HG03432 (cell line): ENCODE results near the gene DBR1.
A peak's percentile ranks its signal among the peaks of the same experiment; 100 is the strongest.

ENCODE experiments used
- ATAC-seq: cut with Tn5 transposase; IDR thresholded peaks from one replicate; pipeline ENCODE4 v1.9.1; 2021; ENCODE audit warnings: mild to moderate bottlenecking, moderate library complexity; ENCODE audit not compliant: unreplicated experiment

The DBR1 gene

GRCh38 chr3:138174421-138175131 is at the start of gene DBR1:
TSS of gene DBR1 (minus strand) at chr3:138174921. CDS start at chr3:138174795, 126 bp downstream.
- peak; percentile 92 for ATAC-seq

- no peak for ATAC-seq
These were observed 48.2 kb upstream of the DBR1 start for GRCh38 chr3:138222942-138223287.

GRCh38 chr3:138222131-138222941 is 47.6 kb upstream of the DBR1 start:
- ATAC-seq, result no peak

- ATAC-seq, result no peak
These were observed 46.1 kb upstream of the DBR1 start for GRCh38 chr3:138220788-138221187.

- no peak for ATAC-seq
These were observed 45.5 kb upstream of the DBR1 start for GRCh38 chr3:138220242-138220641.

- no peak for ATAC-seq
These were observed 44.5 kb upstream of the DBR1 start for GRCh38 chr3:138219255-138219654.

GRCh38 chr3:138213398-138214085 is 38.8 kb upstream of the DBR1 start:
- no peak for ATAC-seq

- no peak for ATAC-seq
These were observed 35.8 kb upstream of the DBR1 start for GRCh38 chr3:138210528-138210927.

- no peak for ATAC-seq
These were observed 31.5 kb upstream of the DBR1 start for GRCh38 chr3:138206196-138206595.

- ATAC-seq, result no peak
These were observed 30.8 kb upstream of the DBR1 start for GRCh38 chr3:138205527-138205926.

GRCh38 chr3:138203938-138204337 is 29.2 kb upstream of the DBR1 start:
- ATAC-seq, result no peak

GRCh38 chr3:138202945-138203701 is 28.4 kb upstream of the DBR1 start:
- ATAC-seq, result no peak

- no peak for ATAC-seq
These were observed 25.7 kb upstream of the DBR1 start for GRCh38 chr3:138200424-138200823.

- peak; percentile 69 for ATAC-seq
These were observed 25.1 kb upstream of the DBR1 start for GRCh38 chr3:138199851-138200250.

GRCh38 chr3:138197524-138197923 is 22.8 kb upstream of the DBR1 start:
- ATAC-seq, result no peak

GRCh38 chr3:138197058-138197457 is 22.3 kb upstream of the DBR1 start:
- ATAC-seq, result no peak

GRCh38 chr3:138196023-138196422 is 21.3 kb upstream of the DBR1 start:
- ATAC-seq, result no peak

- no peak for ATAC-seq
These were observed 20.8 kb upstream of the DBR1 start for GRCh38 chr3:138195481-138195880.

GRCh38 chr3:138188013-138188730 is 13.5 kb upstream of the DBR1 start:
- ATAC-seq, result no peak

GRCh38 chr3:138187296-138188012 is 12.7 kb upstream of the DBR1 start, which contains the start of gene ARMC8:
TSS of gene ARMC8 (plus strand) at chr3:138187301. CDS start at chr3:138187555, 254 bp downstream.
- ATAC-seq, result peak; percentile 67
